Fibroblast of villous mesenchyme (primary cell): ENCODE results near the gene POU2F3. TPM values are rescaled to one million over a fixed set of nuclear protein-coding genes. Genes with fewer than 3 reads are reported as not detected.

Experiments used
- DNase-seq: peaks from one replicate; pipeline ENCODE4 v3.0.0-alpha.2; 2010; ENCODE audit warnings: low read depth
- H3K4me3 ChIP-seq: 2 replicates; pipeline ENCODE4 v1.5.1; 2011; ENCODE audit warnings: low read depth, mild to moderate bottlenecking, low read length
- CTCF ChIP-seq: IDR thresholded peaks from 2 replicates; pipeline ENCODE4 v1.5.1; 2012; ENCODE audit warnings: low read depth, mild to moderate bottlenecking, low read length; ENCODE audit not compliant: insufficient read depth
- total RNA-seq: library from RNA; depleted of rRNA; stranded (reverse); fragments of >200 nt; gene quantifications from 2 replicates; pipeline ENCODE4 v1.2.3, GENCODE V29; 2012

POU2F3 gene
- total RNA-seq, 1 donor, result under 0.01 TPM

GRCh38 chr11:120240866-120241265 lies 926 bp downstream of the POU2F3 start:
- no peak for DNase-seq
- TF ChIP-seq CTCF, result no peak
- no peak overlapping the region for H3K4me3 ChIP-seq

GRCh38 chr11:120241277-120241676 lies 1.3 kb downstream of the POU2F3 start:
- no peak for TF ChIP-seq CTCF
- no peak overlapping the region for H3K4me3 ChIP-seq
- no peak for DNase-seq

DNA sequence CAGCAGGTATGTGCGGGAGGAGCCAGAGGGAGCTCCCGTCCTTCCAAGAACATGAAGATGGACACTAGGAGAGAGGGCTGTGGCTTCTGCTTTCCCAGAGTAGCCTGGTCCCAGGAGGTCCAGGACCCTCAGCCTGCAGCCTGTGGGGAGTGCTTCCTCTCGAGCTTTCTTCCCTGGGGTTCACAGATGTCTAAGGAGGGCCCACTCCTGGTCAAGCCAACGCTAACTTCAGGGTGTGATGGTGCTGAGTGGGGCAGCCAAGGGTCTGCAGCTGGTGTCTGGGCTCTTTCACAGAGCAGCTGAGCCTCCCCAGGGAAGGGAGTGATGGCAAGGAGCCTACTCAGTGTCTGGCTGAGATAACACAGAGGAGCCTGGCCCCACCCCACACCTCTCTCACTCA lies 3.3 kb downstream of the POU2F3 start:
- DNase-seq, result no peak
- TF ChIP-seq CTCF, result no peak
- H3K4me3 ChIP-seq, result no peak overlapping the region

DNA sequence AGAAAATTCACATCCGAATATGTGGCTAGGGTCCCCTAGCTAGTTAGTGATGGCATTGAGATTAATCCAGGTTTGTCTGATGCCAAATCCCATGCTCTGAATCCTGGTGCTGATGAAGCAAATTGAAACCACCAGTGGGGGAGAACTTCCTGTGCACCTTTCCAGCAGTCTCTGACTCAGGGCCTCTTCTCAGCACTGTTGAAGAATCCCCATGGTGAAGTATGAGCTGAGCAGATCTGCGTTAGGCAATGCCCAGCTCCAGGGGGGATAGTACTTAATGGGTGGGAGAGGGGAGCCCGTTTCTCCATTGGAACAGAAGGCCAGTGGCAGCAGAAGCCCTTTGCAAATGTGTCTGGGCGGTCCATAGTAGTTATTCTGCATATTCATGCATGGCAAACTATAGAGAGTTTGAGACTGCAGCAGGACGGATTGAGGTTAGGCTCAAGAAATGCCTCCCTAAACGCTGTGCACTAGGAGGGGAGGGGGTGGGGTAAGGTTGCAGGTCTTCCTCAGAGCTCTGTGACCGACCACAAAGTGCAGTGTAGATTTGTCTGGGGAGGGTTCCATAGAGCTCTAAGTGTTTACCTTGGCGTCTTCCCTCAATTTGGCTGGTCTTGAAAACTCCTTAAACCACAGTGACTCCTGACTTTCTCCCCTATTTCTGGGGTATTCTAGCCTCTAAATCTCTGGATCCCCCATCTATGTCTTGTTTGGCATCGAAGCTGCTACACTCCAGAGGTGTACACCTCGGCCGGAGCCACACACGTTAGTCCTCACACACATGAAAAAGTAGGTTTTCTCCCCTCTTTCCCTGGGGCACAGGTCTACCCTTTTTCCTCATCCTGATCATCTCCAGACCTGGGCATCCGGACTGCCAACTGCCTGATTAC lies 4.8 kb downstream of the POU2F3 start:
- no peak for DNase-seq
- TF ChIP-seq CTCF, result no peak

GRCh38 chr11:120245434-120245833 lies 5.5 kb downstream of the POU2F3 start:
- H3K4me3 ChIP-seq, result no peak overlapping the region
- TF ChIP-seq CTCF, result no peak
- no peak for DNase-seq

More for the DNA sequence above, 4.8 kb downstream of the POU2F3 start:
- H3K4me3 ChIP-seq, result no peak overlapping the region

GRCh38 chr11:120248551-120249278 lies 8.8 kb downstream of the POU2F3 start:
- peak; percentile 22 for DNase-seq

More at GRCh38 chr11:120248551-120249278, 8.8 kb downstream of the POU2F3 start:
- no peak for TF ChIP-seq CTCF
- H3K4me3 ChIP-seq, result no peak overlapping the region
